HG03139 (cell line): ENCODE data around the gene TDRD1.

ENCODE experiments used
- ATAC-seq: cut with Tn5 transposase; IDR thresholded peaks from one replicate; pipeline ENCODE4 v1.9.1; 2021; ENCODE audit not compliant: unreplicated experiment

Gene TDRD1

GRCh38 chr10:114175667-114176066 lies 3.5 kb upstream of the TDRD1 start:
- ATAC-seq: no peak

- ATAC-seq: no peak
These were observed 2.6 kb upstream of the TDRD1 start for GRCh38 chr10:114176511-114176910.

- no peak for ATAC-seq
These were observed 594 bp downstream of the TDRD1 start for GRCh38 chr10:114179747-114180146.

GRCh38 chr10:114180937-114181336 lies 1.8 kb downstream of the TDRD1 start:
- ATAC-seq: no peak

- no peak for ATAC-seq
These were observed 2.8 kb downstream of the TDRD1 start for GRCh38 chr10:114181971-114182370.

- no peak for ATAC-seq
These were observed 4.4 kb downstream of the TDRD1 start for GRCh38 chr10:114183563-114183962.

- no peak for ATAC-seq
These were observed 5.1 kb downstream of the TDRD1 start for GRCh38 chr10:114184276-114184675.

- ATAC-seq: no peak
These were observed 8.8 kb downstream of the TDRD1 start for GRCh38 chr10:114188001-114188400.

GRCh38 chr10:114188900-114189299 lies 9.7 kb downstream of the TDRD1 start:
- ATAC-seq: no peak

GRCh38 chr10:114189700-114190099 lies 10.5 kb downstream of the TDRD1 start:
- no peak for ATAC-seq

GRCh38 chr10:114195079-114195478 lies 15.9 kb downstream of the TDRD1 start:
- ATAC-seq: peak; percentile 93

- no peak for ATAC-seq
These were observed 20.1 kb downstream of the TDRD1 start for GRCh38 chr10:114199239-114199638.

GRCh38 chr10:114202812-114203211 lies 23.7 kb downstream of the TDRD1 start:
- ATAC-seq: no peak

GRCh38 chr10:114206902-114207301 lies 27.7 kb downstream of the TDRD1 start:
- no peak for ATAC-seq

GRCh38 chr10:114207349-114207748 lies 28.2 kb downstream of the TDRD1 start:
- no peak for ATAC-seq

- ATAC-seq: no peak
These were observed 29.2 kb downstream of the TDRD1 start for GRCh38 chr10:114208351-114208750.

GRCh38 chr10:114212153-114212552 lies 33.0 kb downstream of the TDRD1 start:
- ATAC-seq: no peak

- no peak for ATAC-seq
These were observed 35.9 kb downstream of the TDRD1 start for GRCh38 chr10:114215033-114215432.

- ATAC-seq: no peak
These were observed 41.1 kb downstream of the TDRD1 start for GRCh38 chr10:114220281-114220680.

- no peak for ATAC-seq
These were observed 42.1 kb downstream of the TDRD1 start for GRCh38 chr10:114221235-114221634.

- ATAC-seq: no peak
These were observed 43.9 kb downstream of the TDRD1 start for GRCh38 chr10:114223066-114223465.

- ATAC-seq: no peak
These were observed 49.0 kb downstream of the TDRD1 start for GRCh38 chr10:114228156-114228555.

GRCh38 chr10:114232561-114233176 lies 53.5 kb downstream of the TDRD1 start:
- no peak for ATAC-seq
